ENCODE measurements around the gene PPM1K. TPM values are rescaled to one million over a fixed set of nuclear protein-coding genes. Genes with fewer than 3 reads are reported as not detected.

The PPM1K gene
- total and polyA plus RNA-seq, 2 experiments from 2014 or later = 9.1 to 12.0 TPM

DNA sequence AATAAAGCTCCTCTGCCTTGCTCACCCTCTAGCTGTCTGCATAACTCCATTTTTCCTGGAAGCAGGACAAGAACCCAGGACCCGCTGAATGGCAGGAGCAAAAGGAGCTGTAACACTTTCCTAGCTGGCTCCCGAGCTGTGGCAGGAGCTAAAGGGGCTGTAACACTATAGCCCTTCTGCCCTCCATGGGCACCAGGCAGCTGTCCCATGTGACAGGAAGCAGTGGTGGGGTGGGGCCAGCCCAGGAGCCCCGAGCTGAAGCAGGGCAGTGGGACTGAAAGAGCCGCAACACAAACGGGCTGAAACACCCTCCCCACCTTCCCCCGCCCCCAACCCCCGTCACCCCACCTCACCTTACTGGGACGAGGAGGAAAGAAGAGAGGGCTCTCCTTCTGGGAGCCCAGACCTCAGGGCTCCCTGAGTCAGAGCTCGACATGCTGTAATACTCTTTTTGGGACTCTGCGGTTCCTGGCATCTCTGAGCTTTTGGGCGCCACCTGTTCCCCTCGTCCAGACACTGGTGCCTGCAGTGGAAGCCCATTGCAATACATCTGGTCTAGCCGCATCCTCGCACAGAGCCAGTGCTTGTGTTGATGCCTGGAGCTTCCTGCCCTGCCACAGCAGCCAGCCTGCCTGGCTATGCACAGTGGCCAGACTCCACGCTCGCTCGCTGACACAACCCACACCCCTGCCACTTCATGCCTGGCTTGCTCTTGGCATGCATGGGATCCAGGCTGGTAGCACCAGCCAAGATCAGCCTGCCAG is 39.4 kb downstream of the PPM1K start:
- Histone ChIP-seq H3K79me2 (replicated peaks; ENCODE audit: insufficient read depth) (no peaks in the 10 kb centered on the region), H3K9me2 (ENCODE audit: insufficient read depth) (no peaks in the 10 kb centered on the region), H3K4me1 (ENCODE audit: insufficient read depth) (no peaks in the 10 kb centered on the region), H3K4me3 (no peak overlapping the region), H2AFZ (peak overlapping the region; percentile 98), H3K27ac (ENCODE audit: low read depth) (no peak overlapping the region), H3K4me2 (no peak overlapping the region), H4K20me1 (replicated peaks; ENCODE audit: insufficient read depth) (no peaks in the 10 kb centered on the region), H3F3A (replicated peaks; ENCODE audit: low read depth) (no peaks in the 10 kb centered on the region), H3K27me3 (ENCODE audit: insufficient read depth) (no peaks in the 10 kb centered on the region), H3K36me3 (ENCODE audit: insufficient read depth) (no peaks in the 10 kb centered on the region)
- Mint-ChIP-seq H3K27me3 (ENCODE audit: insufficient read depth, low read depth, poor library complexity) (no peaks in the 10 kb centered on the region), H3K4me3 (no peak overlapping the region), H3K9me3 (no peaks in the 10 kb centered on the region), H3K4me1 (peaks cover 3% of the 10 kb centered on the region; the same call in 1 of the 3 replicates), H3K27ac (no peak overlapping the region), H3K36me3 (ENCODE audit: low read depth) (no peaks in the 10 kb centered on the region)
- ATAC-seq = peak; percentile 54
- DNase-seq (ENCODE audit: low spot score) = peak; percentile 20
- TF ChIP-seq EZH2phosphoT487 (IDR thresholded peaks at IDR 0.05; ENCODE audit: unreplicated experiment) = no peak
- no peak for TF ChIP-seq EZH2 (IDR thresholded peaks at IDR 0.05; ENCODE audit: low read depth, unreplicated experiment)
- TF ChIP-seq STAT1 (IDR thresholded peaks at IDR 0.05; ENCODE audit: unreplicated experiment) = no peak

DNA sequence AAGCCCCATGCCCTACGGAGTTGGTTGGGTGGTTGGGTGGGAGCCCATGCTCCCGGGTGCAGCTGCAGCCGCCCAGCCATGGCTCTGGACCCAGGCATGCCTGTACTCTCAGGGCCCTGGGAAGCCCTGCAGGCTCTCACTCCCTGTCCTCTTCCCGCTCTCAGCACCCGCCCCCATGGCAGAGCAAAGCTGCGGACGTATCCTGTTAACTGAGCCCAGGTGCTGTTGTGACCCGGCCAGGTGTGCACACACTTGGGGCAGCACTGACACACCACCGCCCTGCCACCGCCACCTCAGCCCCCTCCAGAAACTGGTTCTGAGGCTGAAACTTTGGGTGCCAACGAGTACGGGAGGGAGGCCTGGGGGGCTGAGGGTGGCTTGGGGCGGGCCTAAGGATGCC is 40.3 kb downstream of the PPM1K start:
- Histone ChIP-seq H3K4me3 (no peak overlapping the region), H3K27ac (ENCODE audit: low read depth) (no peak overlapping the region), H3K9me2 (ENCODE audit: insufficient read depth) (no peaks in the 10 kb centered on the region), H3K27me3 (ENCODE audit: insufficient read depth) (no peaks in the 10 kb centered on the region), H3K4me2 (no peak overlapping the region), H3F3A (replicated peaks; ENCODE audit: low read depth) (no peaks in the 10 kb centered on the region), H3K36me3 (ENCODE audit: insufficient read depth) (no peaks in the 10 kb centered on the region), H4K20me1 (replicated peaks; ENCODE audit: insufficient read depth) (no peaks in the 10 kb centered on the region), H3K4me1 (ENCODE audit: insufficient read depth) (no peaks in the 10 kb centered on the region), H2AFZ (peak overlapping the region; percentile 98), H3K79me2 (replicated peaks; ENCODE audit: insufficient read depth) (no peaks in the 10 kb centered on the region)
- no peak; the same call in 2 of the 3 replicates for ATAC-seq
- Mint-ChIP-seq H3K4me1 (peaks cover 3% of the 10 kb centered on the region; the same call in 1 of the 3 replicates), H3K27ac (no peak overlapping the region), H3K9me3 (no peaks in the 10 kb centered on the region), H3K36me3 (ENCODE audit: low read depth) (no peaks in the 10 kb centered on the region), H3K27me3 (ENCODE audit: insufficient read depth, low read depth, poor library complexity) (no peaks in the 10 kb centered on the region), H3K4me3 (no peak overlapping the region)
- DNase-seq (ENCODE audit: low spot score) = no peak
- TF ChIP-seq, protein P1, sequence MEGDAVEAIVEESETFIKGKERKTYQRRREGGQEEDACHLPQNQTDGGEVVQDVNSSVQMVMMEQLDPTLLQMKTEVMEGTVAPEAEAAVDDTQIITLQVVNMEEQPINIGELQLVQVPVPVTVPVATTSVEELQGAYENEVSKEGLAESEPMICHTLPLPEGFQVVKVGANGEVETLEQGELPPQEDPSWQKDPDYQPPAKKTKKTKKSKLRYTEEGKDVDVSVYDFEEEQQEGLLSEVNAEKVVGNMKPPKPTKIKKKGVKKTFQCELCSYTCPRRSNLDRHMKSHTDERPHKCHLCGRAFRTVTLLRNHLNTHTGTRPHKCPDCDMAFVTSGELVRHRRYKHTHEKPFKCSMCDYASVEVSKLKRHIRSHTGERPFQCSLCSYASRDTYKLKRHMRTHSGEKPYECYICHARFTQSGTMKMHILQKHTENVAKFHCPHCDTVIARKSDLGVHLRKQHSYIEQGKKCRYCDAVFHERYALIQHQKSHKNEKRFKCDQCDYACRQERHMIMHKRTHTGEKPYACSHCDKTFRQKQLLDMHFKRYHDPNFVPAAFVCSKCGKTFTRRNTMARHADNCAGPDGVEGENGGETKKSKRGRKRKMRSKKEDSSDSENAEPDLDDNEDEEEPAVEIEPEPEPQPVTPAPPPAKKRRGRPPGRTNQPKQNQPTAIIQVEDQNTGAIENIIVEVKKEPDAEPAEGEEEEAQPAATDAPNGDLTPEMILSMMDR (conservative IDR thresholded peaks at IDR 0.05; ENCODE audit: low read depth in 2 of 2) = no peak
- TF ChIP-seq, protein P2, sequence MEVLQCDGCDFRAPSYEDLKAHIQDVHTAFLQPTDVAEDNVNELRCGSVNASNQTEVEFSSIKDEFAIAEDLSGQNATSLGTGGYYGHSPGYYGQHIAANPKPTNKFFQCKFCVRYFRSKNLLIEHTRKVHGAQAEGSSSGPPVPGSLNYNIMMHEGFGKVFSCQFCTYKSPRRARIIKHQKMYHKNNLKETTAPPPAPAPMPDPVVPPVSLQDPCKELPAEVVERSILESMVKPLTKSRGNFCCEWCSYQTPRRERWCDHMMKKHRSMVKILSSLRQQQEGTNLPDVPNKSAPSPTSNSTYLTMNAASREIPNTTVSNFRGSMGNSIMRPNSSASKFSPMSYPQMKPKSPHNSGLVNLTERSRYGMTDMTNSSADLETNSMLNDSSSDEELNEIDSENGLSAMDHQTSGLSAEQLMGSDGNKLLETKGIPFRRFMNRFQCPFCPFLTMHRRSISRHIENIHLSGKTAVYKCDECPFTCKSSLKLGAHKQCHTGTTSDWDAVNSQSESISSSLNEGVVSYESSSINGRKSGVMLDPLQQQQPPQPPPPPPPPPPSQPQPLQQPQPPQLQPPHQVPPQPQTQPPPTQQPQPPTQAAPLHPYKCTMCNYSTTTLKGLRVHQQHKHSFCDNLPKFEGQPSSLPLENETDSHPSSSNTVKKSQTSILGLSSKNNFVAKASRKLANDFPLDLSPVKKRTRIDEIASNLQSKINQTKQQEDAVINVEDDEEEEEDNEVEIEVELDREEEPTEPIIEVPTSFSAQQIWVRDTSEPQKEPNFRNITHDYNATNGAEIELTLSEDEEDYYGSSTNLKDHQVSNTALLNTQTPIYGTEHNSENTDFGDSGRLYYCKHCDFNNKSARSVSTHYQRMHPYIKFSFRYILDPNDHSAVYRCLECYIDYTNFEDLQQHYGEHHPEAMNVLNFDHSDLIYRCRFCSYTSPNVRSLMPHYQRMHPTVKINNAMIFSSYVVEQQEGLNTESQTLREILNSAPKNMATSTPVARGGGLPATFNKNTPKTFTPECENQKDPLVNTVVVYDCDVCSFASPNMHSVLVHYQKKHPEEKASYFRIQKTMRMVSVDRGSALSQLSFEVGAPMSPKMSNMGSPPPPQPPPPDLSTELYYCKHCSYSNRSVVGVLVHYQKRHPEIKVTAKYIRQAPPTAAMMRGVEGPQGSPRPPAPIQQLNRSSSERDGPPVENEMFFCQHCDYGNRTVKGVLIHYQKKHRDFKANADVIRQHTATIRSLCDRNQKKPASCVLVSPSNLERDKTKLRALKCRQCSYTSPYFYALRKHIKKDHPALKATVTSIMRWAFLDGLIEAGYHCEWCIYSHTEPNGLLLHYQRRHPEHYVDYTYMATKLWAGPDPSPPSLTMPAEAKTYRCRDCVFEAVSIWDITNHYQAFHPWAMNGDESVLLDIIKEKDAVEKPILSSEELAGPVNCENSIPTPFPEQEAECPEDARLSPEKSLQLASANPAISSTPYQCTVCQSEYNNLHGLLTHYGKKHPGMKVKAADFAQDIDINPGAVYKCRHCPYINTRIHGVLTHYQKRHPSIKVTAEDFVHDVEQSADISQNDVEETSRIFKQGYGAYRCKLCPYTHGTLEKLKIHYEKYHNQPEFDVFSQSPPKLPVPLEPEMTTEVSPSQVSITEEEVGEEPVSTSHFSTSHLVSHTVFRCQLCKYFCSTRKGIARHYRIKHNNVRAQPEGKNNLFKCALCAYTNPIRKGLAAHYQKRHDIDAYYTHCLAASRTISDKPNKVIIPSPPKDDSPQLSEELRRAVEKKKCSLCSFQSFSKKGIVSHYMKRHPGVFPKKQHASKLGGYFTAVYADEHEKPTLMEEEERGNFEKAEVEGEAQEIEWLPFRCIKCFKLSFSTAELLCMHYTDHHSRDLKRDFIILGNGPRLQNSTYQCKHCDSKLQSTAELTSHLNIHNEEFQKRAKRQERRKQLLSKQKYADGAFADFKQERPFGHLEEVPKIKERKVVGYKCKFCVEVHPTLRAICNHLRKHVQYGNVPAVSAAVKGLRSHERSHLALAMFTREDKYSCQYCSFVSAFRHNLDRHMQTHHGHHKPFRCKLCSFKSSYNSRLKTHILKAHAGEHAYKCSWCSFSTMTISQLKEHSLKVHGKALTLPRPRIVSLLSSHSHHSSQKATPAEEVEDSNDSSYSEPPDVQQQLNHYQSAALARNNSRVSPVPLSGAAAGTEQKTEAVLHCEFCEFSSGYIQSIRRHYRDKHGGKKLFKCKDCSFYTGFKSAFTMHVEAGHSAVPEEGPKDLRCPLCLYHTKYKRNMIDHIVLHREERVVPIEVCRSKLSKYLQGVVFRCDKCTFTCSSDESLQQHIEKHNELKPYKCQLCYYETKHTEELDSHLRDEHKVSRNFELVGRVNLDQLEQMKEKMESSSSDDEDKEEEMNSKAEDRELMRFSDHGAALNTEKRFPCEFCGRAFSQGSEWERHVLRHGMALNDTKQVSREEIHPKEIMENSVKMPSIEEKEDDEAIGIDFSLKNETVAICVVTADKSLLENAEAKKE (CRISPR knock-in tag; IDR thresholded peaks at IDR 0.05) = no peak
- TF ChIP-seq, protein P3, sequence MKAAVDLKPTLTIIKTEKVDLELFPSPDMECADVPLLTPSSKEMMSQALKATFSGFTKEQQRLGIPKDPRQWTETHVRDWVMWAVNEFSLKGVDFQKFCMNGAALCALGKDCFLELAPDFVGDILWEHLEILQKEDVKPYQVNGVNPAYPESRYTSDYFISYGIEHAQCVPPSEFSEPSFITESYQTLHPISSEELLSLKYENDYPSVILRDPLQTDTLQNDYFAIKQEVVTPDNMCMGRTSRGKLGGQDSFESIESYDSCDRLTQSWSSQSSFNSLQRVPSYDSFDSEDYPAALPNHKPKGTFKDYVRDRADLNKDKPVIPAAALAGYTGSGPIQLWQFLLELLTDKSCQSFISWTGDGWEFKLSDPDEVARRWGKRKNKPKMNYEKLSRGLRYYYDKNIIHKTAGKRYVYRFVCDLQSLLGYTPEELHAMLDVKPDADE (IDR thresholded peaks at IDR 0.05) = no peak
- TF ChIP-seq, protein P4, sequence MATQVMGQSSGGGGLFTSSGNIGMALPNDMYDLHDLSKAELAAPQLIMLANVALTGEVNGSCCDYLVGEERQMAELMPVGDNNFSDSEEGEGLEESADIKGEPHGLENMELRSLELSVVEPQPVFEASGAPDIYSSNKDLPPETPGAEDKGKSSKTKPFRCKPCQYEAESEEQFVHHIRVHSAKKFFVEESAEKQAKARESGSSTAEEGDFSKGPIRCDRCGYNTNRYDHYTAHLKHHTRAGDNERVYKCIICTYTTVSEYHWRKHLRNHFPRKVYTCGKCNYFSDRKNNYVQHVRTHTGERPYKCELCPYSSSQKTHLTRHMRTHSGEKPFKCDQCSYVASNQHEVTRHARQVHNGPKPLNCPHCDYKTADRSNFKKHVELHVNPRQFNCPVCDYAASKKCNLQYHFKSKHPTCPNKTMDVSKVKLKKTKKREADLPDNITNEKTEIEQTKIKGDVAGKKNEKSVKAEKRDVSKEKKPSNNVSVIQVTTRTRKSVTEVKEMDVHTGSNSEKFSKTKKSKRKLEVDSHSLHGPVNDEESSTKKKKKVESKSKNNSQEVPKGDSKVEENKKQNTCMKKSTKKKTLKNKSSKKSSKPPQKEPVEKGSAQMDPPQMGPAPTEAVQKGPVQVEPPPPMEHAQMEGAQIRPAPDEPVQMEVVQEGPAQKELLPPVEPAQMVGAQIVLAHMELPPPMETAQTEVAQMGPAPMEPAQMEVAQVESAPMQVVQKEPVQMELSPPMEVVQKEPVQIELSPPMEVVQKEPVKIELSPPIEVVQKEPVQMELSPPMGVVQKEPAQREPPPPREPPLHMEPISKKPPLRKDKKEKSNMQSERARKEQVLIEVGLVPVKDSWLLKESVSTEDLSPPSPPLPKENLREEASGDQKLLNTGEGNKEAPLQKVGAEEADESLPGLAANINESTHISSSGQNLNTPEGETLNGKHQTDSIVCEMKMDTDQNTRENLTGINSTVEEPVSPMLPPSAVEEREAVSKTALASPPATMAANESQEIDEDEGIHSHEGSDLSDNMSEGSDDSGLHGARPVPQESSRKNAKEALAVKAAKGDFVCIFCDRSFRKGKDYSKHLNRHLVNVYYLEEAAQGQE (IDR thresholded peaks at IDR 0.05; ENCODE audit: unreplicated experiment) = no peak
- TF ChIP-seq EZH2 (IDR thresholded peaks at IDR 0.05; ENCODE audit: low read depth, unreplicated experiment) (no peak), POLR2AphosphoS5 (IDR thresholded peaks at IDR 0.05; ENCODE audit: low read depth) (no peak)

Measured in GM23338 (cell line).